Measurements from ENCODE around the gene FEN1. TPM values are rescaled to one million over a fixed set of nuclear protein-coding genes. Genes with fewer than 3 reads are reported as not detected.

The FEN1 gene
- total and polyA plus RNA-seq, 2 of the 8 experiments (the other 6 are each of a cell fraction or from before 2014, with no cell fraction given): 52.6 to 86.1 TPM

GRCh38 chr11:61771985-61772455 is 20.7 kb upstream of the FEN1 start:
- no peak overlapping the region for H3K27ac ChIP-seq (ENCODE audit: low read depth, low read length)
- H3K18ac ChIP-seq (ENCODE audit: extremely low read depth, low read length): peak overlapping the region; percentile 7; the same call in 1 of the 2 replicates
- H2BK5ac ChIP-seq (ENCODE audit: low read depth, low read length): peak overlapping the region; percentile 73; the same call in 1 of the 2 replicates
- H3K23ac ChIP-seq (ENCODE audit: insufficient read length): no peak overlapping the region
- H4K20me1 ChIP-seq (replicated peaks in 1 of 2; ENCODE audit: control insufficient read depth in 1 of 2, insufficient read depth in 2 of 2, low read length in 2 of 2): no peaks in the 10 kb centered on the region
- peaks cover 0 to 23% (median 15%) of the 10 kb centered on the region in 4 experiments; a peak in 6 of 7 replicates for H3K4me1 ChIP-seq (replicated peaks in 1 of 4; ENCODE audit: control insufficient read depth in 3 of 4, insufficient read depth in 4 of 4, low read length in 3 of 4)
- no peaks in the 10 kb centered on the region for H3K79me1 ChIP-seq (ENCODE audit: low read depth, low read length)
- WGBS, 2 experiments (ENCODE audit: extremely low coverage in 1 of 2, insufficient coverage in 1 of 2, insufficient read length in 1 of 2, insufficient replicate concordance in 2 of 2, low coverage in 1 of 2, low lambda C conversion rate in 2 of 2, missing lambda C conversion rate in 1 of 2): 77% methylated on average over 3 of the region's 7 CpGs; no CpG with 5 or more reads in 1 of the 2 experiments
- H3K4me3 ChIP-seq (ENCODE audit: extremely low read depth in 1 of 4, insufficient read depth in 2 of 4, low read depth in 3 of 4, low read length in 4 of 4): no peak overlapping the region
- no peak overlapping the region for H2AFZ ChIP-seq (ENCODE audit: low read length)
- no peak for FAIRE-seq
- no peaks in the 10 kb centered on the region for H3K9me3 ChIP-seq (ENCODE audit: insufficient read depth in 2 of 2, low read depth in 1 of 2, low read length in 1 of 2)
- no peak overlapping the region for H3K56ac ChIP-seq (replicated peaks; ENCODE audit: insufficient read length, low read depth, low read length)
- H3K79me2 ChIP-seq (ENCODE audit: control insufficient read depth in 1 of 2, insufficient read depth in 2 of 2, low read length in 2 of 2): no peaks in the 10 kb centered on the region
- peak overlapping the region; percentile 91 for H4K91ac ChIP-seq (replicated peaks; ENCODE audit: insufficient read length, low read length)
- TF ChIP-seq TCF12 (IDR thresholded peaks at IDR 0.05; ENCODE audit: low read depth, low read length): no peak
- TF ChIP-seq, protein P1, sequence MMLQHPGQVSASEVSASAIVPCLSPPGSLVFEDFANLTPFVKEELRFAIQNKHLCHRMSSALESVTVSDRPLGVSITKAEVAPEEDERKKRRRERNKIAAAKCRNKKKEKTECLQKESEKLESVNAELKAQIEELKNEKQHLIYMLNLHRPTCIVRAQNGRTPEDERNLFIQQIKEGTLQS (IDR thresholded peaks at IDR 0.05; ENCODE audit: insufficient read depth, low read depth, low read length): no peak
- TF ChIP-seq SRF (IDR thresholded peaks at IDR 0.05; ENCODE audit: low read depth, low read length): 0 out of 2 replicates have a peak, but pooled peaks have one; percentile 3
- TF ChIP-seq TEAD4 (IDR thresholded peaks at IDR 0.05; ENCODE audit: low read depth, low read length): peak; percentile 54; the same call in 1 of the 2 replicates
- ChIA-PET CTCF (ENCODE audit: partially characterized antibody) (interaction anchor here (0.7 to 4.9 kb wide), 8 partner anchors 9 to 39 kb away, joined by 3 to 52 read pairs (median 5); no protein-coding TSS in a partner anchor), POLR2A (ENCODE audit: partially characterized antibody) (interaction anchor here (1.1 to 4.0 kb wide), 4 partner anchors 16 to 28 kb away, joined by 4 to 16 read pairs (median 8); partner anchors contain the start of genes FEN1 and TMEM258)
- H3K4ac ChIP-seq (replicated peaks; ENCODE audit: insufficient read length, low read depth, low read length): no peak overlapping the region
- H2BK120ac ChIP-seq (replicated peaks; ENCODE audit: low read depth, low read length): no peak overlapping the region
- no peak overlapping the region for H3K14ac ChIP-seq (ENCODE audit: insufficient read length)
- no peaks in the 10 kb centered on the region for H3K27me3 ChIP-seq (replicated peaks in 1 of 4; ENCODE audit: control insufficient read depth in 3 of 4, extremely low read depth in 1 of 4, insufficient read depth in 3 of 4, low read length in 3 of 4)
- H2BK12ac ChIP-seq (ENCODE audit: low read depth, low read length): peak overlapping the region; percentile 98; the same call in 1 of the 2 replicates
- H3K36me3 ChIP-seq (ENCODE audit: control insufficient read depth in 2 of 4, insufficient read depth in 4 of 4, low read length in 3 of 4): no peaks in the 10 kb centered on the region
- peak overlapping the region; percentile 82; the same call in 1 of the 2 replicates for H2AK5ac ChIP-seq (ENCODE audit: low read depth, low read length)
- H3K4me2 ChIP-seq (ENCODE audit: insufficient read depth in 1 of 2, low read depth in 2 of 2, low read length in 2 of 2): no peak overlapping the region
- no peak overlapping the region for H3K9ac ChIP-seq (replicated peaks in 1 of 4; ENCODE audit: extremely low read depth in 1 of 4, low read depth in 3 of 4, low read length in 3 of 4)
- no peak overlapping the region for H2BK15ac ChIP-seq (ENCODE audit: low read length)
- peak overlapping the region; percentile 72 for H4K8ac ChIP-seq (ENCODE audit: extremely low read depth, insufficient read depth, low read length)
- H2BK20ac ChIP-seq (ENCODE audit: low read length): no peak overlapping the region
- H4K5ac ChIP-seq (ENCODE audit: insufficient read length, low read depth, low read length): no peak overlapping the region
- no peak for DNase-seq (ENCODE audit: low read depth in 1 of 2, low spot score in 2 of 2)
- H3K23me2 ChIP-seq (ENCODE audit: low read depth, low read length): no peaks in the 10 kb centered on the region
